Measurements from ENCODE around the gene TANGO6.

GRCh38 chr16:68825427-68825826, 17.9 kb upstream of the TANGO6 start:
- TF ChIP-seq CTCF (conservative IDR thresholded peaks at IDR 0.05; ENCODE audit: low read depth, low read length) (no peak), EZH2 (IDR thresholded peaks at IDR 0.05; ENCODE audit: borderline replicate concordance, low read depth, low read length, poor library complexity, severe bottlenecking) (no peak)
